Superior temporal gyrus (tissue), 1 donor: Measurements from ENCODE around the gene CASP3.
"Not testable (repeated sequence)": the region's sequence is repeated elsewhere in the genome, so short reads cannot be mapped to it uniquely, and the experiment has no call there.

Experiments used
- DNase-seq: peaks from one replicate; pipeline ENCODE4 v3.0.0-alpha.2; 2016; ENCODE audit errors: extremely low spot score

The CASP3 gene

DNA sequence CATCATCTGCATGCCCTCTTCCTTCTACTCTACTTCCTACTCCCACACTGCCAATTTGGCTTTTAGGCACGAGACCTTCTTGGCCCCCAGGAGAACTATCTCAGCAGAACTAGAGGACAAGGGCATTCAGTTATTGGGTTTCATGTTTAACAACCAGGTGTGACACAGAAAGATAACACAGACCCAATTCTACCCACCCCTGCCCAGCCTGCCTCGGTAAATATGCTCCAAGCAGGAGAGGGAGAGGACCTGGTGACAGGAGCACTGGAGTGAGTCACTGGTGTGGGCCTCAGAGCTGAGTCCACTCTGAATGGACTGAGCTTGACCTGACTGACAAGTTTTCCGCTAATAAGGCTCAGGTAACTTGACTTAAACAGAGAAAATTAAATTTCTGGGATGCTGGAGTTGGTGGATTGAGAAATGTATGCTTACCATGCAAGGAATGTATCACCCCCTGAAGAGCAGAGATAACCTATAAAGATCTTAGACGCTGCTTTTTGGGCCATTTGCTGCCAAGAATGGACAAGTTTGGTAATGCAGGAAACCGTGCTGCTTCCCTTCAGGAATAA, 52.5 kb downstream of the CASP3 start:
- DNase-seq = no peak

DNA sequence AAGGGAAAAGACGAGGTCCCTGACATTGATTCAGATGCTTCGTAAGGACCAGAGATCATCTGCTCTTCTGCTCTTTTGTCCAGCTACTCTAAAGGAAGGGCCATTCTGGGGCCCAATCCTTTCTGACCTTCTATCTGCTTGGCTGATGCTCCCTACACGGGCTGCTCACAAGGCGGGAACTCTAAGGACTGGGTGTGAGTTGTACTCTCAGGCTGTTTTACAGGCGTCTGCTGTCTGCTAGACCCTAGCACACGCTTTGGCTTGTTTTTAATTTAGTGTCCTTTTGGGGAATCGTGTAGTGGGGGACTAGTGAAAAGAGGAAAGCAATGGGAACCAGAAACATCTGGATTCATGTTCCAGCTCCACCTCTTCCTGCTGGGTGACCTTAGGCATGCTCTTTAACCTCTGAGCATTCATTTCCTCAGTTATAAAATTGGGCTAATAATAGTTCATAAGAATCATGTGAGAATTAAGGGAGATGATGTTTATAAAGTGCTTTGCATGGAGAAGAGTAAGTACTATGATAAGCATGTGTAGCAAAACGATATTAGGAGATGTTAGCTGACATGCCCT, 53.1 kb downstream of the CASP3 start:
- DNase-seq = no peak

DNA sequence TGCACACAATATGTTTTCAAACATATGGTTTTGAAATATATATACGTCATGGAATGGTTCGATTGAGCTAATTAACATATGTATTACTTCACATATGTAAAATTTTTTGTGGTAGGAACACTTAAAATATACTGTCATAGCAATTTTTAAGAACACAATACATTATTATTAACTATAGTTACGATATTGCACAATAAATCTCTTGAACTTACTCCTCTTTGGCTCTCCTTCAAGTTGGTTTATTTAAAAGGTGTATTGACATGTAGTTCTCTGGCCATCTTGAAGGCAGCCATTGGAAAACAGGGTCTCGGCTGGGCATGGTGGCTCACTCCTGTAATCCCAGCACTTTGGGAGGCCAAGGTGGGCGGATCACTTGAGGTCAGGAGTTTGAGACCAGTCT, 53.8 kb downstream of the CASP3 start:
- no peak for DNase-seq

DNA sequence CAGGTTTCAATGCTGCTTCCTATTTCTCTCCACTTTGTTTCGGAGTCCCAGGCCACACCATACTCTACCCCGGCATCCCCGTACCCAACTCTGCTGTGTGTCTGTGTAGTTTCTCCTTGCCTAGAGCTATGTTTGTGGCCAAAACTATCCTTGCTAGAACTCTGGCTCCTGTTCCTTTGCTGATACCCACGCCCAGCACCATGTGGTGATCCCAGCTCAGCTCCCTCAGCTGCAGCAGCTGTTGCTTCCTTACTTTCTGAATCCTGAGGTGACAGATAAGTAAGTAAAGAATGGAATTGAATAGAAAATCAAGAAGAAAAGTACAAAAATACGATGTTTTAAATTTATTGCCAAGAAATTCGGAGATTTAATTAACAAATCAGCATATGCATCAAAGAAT, 55.8 kb downstream of the CASP3 start:
- no peak for DNase-seq

DNA sequence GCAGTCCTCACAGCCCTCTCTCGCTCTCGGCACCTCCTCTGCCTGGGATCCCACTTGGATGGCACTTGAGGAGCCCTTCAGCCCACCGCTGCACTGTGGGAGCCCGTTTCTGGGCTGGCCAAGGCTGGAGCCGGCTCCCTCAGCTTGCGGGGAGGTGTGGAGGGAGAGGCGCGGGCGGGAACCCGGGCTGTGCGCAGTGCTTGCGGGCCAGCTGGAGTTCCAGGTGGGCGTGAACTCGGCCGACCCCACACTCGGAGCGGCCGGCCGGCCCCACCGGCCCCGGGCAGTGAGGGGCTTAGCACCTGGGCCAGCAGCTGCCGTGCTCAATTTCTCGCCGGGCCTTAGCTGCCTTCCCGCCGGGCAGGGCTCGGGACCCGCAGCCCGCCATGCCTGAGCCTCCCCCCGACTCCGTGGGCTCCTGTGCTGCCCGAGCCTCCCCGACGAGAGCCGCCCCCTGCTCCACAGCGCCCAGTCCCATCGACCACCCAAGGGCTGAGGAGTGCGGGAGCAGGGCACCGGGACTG, 57.4 kb downstream of the CASP3 start:
- not testable (repeated sequence) for DNase-seq

DNA sequence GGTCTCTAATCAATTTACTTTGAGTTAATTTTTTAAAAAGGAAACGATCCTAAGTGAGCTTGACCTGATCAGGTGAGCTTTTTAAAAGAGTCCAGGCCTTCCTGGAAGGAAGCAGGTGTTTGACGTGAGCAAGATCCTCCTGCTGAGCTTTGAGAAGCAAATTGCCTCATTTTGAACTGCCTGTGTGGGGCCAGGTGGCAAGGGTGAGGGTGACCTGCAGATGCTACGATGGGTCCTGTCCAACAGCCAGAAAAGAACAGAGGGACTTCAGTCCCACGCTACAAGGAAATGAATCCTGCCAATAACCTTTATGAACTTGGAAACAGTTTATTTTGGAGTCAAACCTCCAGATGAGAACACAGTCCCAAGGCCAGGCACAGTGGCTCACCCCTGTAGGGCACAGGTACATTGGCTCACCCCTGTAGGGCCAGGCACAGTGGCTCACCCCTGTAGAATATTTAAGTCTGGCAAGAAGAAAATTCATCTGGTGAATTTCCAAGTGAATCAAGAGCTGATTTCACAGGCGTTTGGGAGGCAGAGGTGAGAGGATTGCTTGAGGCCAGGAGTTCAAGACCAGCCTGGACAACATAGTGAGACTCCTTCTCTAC, 58.1 kb downstream of the CASP3 start:
- DNase-seq = no peak

DNA sequence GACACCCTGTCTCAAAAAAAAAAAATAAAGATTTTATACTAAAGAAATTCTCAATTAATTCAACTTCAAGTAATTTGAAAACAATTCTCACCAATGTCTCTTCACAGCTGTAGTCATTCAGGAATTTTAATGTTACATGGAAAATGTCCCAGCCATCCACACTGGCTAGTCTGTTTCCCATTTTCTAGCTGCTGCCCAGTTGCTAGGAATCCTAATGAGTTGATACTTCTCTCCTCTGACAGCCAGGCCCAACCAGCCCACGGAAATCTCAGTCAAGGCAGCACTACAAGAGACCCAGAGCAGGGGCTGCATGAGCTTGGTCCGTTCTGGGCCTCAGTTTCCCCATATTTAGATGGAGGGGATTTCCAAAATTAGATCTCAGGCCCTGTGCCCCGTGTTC, 59.1 kb downstream of the CASP3 start:
- no peak for DNase-seq

DNA sequence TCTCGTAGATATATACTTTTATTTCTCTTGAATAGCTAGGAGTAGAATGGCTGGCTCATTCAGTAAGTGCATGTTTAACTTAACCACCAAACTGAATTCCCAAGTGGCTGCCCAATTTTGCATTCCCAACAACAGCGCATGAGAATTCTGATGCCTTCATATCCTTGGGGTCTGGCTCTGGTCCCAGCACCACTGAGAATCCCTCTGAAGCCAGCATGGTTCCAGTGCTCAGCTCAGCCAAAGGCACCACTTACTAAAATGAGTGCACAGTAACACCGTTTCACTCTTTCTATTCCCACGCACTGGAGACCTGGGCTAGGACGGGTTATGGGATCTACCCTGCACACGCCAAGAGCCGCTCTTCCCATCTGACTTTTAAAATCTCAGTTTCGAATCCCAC, 60.4 kb downstream of the CASP3 start:
- DNase-seq = no peak

DNA sequence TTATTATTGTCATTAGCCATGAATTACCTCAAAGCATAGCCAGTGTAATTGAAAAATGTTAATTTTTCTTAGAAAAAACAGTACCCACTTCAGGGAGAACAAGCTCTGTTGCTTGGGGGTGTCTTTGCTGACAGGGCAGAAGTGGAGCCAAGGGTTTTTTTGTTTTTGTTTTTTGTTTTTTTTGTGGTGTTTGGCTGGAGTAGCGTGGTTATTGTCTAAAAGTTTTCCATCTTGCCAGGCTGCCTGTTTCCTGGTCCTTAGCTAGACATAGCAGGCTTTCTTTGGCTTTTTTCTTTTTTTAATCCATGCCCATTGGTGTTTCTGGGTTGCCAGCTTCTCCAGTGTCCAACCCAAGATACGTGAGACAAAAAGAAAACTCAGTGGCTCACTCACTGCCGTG, 61.5 kb downstream of the CASP3 start:
- peak; percentile 22 for DNase-seq

DNA sequence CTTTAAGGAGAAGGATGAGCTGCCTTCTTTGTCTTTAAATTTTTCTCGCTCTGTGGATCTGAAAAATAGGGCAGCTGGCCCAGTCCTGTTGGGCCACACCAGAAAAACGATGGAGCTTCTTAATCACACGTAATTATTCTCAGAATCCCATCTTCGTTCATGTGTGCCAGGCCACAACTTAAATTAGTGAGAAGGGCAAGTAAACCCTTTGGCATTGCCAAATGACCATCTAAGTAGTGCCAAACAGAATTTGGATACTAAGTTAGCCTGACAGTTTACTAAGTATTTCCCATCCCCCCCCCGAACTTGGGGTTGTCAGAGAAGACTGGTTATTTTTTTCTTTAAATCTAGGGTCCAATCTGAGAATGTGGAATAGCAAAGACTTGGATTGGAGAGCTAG, 62.0 kb downstream of the CASP3 start:
- no peak for DNase-seq

DNA sequence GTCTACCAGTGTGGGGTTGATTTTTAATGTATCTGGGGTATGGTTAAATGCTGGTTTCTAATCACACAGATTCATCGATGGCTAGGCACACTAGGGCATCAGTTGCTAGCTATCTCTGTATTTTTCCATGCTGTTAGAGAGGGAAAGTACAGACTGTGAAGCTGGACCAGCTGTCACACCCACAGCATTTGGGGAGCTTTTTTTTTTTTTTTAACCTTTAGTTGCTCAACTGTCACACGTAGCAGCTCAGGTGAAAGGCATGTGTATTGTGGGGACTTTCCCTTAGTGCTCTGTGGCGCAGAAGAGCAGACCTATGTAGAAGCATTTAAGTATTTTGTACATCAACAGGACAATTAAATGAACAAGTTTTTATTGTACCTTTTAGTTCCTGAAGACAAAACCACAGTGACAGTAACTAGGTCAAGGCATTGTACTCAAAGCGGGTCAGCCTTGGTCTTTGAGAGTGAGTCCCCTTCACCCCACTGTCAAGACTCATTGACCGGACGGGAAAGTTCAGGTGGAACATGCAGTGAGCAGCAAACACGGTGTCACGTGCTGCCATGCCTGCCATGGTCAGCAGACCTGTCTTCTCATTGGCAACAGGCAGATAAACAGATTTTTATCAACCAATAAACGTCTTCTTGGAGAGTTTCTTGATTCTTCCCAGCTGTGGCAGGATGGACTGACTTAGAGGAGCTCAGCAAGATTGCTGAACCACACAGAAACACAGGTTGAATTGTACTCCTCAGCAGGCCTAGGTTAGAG, 65.3 kb downstream of the CASP3 start:
- DNase-seq = no peak
